Epithelial cell of alveolus of lung (primary cell): ENCODE data around the gene PIK3R2. TPM values are rescaled to one million over a fixed set of nuclear protein-coding genes. Genes with fewer than 3 reads are reported as not detected.

Source experiments
- total RNA-seq: library from RNA; depleted of rRNA; stranded (reverse); fragments of >200 nt; gene quantifications from 2 replicates; pipeline ENCODE4 v1.2.1, GENCODE V29; 2015

Gene PIK3R2
- 20.3 and 35.1 TPM in 2 replicates for total RNA-seq

DNA sequence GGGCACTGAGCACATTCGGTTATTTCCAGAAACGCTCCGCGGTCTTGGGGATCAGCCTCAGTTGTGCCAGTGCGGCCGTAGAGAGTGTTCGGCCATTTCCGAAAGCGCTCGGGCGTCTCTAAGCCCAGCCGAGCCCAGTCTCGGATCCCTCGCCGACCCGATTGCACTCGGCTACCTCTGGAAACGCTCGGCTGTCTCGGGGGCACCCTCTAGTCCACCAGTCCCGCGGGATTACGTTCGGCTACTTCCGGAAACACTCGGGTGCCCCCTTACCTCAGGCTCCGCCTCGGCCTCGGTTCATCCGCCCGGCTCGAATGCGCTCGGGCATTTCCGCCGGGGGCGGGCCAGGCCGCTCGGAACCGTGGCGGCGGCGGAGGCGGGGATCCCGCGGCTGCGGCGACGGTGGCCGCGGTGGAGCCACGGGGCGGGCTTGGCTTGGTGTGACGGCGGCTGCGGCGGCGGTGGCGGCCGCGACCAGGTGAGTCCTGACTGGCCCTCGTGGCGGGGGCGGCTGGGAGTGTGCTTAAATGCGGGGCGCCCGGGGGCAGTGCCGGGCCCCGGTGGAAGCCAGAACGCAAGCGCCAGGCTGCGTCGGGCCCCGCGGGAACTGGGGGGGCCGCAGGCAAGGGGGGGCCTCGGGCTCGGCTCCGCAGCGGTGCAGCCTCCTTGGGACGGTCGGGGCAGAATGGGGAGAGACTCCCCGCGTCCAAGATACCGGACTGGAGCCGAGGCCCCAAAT lies at the start of gene PIK3R2:
Gene PIK3R2, plus strand, starts transcription at position 347 of the 739 bp plus-strand sequence. CDS start 2,717 bp downstream, outside the sequence.

DNA sequence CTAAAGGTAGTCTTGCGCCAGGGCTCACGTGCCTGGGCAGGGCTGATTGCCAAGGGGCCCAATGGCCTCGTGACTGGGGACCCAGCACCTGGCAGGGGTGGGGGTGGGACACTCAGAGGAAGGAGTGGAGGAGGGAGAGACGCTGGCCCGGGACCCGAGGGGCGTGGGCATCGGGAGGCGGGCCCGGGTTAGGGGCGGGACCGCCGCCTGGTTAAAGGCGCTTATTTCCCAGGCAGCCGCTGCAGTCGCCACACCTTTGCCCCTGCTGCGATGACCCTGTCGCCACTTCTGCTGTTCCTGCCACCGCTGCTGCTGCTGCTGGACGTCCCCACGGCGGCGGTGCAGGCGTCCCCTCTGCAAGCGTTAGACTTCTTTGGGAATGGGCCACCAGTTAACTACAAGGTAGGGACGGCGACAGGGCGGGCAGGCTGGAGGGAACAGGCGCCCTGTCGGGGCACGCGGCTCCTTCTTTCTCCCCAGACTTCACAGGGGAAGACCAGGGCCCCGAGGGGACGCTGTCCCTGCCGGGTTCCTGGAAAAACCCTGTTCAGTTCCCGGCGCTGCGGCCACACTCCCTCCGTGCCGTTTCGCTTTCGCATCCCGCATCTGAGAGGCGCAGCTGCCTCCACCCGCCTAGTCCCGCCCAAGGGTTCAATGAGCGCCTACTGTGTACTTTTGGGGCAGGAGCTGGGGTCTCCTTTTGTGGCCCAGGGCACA lies 20.8 kb downstream of the PIK3R2 start, which contains the start of gene IFI30:
Gene IFI30, plus strand, starts transcription at position 242 of the 717 bp plus-strand sequence. Its CDS starts 29 bp downstream, at position 271.

DNA sequence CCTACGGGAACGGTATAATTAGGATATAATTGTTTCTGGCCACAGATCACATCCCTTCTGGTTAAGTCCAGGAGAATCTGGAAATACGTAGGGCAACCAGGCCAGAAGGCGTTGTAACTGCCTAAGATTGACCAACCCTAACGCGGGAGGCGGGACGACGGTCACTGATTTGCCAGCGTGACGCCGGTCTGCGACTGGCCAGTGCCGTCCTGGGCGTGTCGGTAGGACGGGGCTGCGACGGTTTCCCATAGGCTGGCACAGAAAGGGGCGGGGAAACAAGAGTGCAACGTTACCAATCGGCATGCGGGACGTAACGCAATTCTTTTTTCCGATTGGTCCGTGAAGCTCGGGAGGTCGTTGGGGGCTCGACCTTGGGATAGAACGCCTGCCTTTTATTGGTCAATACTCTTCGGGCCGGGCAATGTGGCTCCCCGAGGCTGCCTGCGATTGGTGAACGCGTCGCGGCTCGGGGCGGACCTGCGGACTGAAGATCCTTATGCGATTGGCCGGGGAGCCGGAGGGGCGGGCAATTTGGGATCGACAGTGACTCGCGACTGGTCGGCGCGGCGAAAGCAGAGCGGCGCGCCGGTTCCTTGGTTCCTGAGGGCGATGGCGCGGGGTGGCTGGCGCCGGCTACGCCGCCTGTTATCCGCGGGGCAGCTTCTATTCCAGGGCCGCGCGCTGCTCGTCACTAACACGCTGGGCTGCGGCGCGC lies 39.9 kb downstream of the PIK3R2 start, which contains the start of gene MPV17L2:
Gene MPV17L2, plus strand, starts transcription at position 546 of the 715 bp plus-strand sequence. Its CDS starts 64 bp downstream, at position 610.

DNA sequence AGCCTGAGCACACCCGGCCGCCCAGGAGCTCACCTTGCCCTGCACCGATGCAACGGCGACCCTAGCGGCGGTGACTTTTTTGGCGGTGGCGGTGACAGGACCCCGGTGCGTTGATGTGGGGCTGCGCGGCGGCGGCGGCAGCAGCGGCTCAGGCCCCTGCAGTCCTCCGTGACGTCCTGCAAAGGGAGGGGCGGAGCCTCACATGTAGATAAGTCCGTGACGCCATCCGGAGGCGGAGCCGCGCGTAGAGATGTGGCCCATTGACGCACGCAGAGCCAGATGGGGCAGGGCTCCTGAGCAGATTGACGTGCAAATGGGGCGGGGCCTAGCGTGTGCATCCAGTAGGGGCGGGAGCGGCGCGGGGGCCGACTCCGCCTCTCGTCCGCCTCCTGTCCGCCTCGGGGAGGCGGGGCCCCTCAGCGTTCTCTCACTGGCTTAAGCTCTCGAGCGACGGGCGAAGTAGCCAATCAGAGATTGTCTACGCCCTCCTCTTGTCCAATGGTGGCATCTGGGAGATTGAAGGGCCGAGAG lies 51.0 kb downstream of the PIK3R2 start, which contains the start of gene RAB3A:
Gene RAB3A, minus strand, starts transcription at position 180 of the 531 bp plus-strand sequence. CDS start 1,302 bp downstream, outside the sequence.

Other genes starting within 250 kb of the PIK3R2 start
- gene CCDC124, start 220.1 kb upstream of the PIK3R2 start, total RNA-seq, result 89.5 and 98.8 TPM in 2 replicates
- 0.13 and 1.8 TPM in 2 replicates for gene KCNN1, start 186.1 kb upstream of the PIK3R2 start, total RNA-seq
- 12.9 and 16.9 TPM in 2 replicates for gene ARRDC2, start 145.0 kb upstream of the PIK3R2 start, total RNA-seq
- gene IL12RB1, start 66.2 kb upstream of the PIK3R2 start, total RNA-seq, result not detected in 2 replicates
- 3.5 and 5.9 TPM in 2 replicates for gene MAST3, start 55.4 kb upstream of the PIK3R2 start, total RNA-seq
- 9.3 TPM in 1 of 2 replicates, not detected in the other for gene IFI30, start 20.6 kb downstream of the PIK3R2 start, total RNA-seq
- gene MPV17L2, start 40.1 kb downstream of the PIK3R2 start, total RNA-seq, result 26.7 and 39.2 TPM in 2 replicates
- 1.8 and 14.8 TPM in 2 replicates for gene RAB3A, start 50.9 kb downstream of the PIK3R2 start, total RNA-seq
- 0.78 and 12.9 TPM in 2 replicates for gene PDE4C, start 73.3 kb downstream of the PIK3R2 start, total RNA-seq
- gene IQCN, start 121.3 kb downstream of the PIK3R2 start, total RNA-seq, result 0.13 and 1.6 TPM in 2 replicates
- gene JUND, start 128.5 kb downstream of the PIK3R2 start, total RNA-seq, result 244 and 252 TPM in 2 replicates
- gene LSM4, start 169.9 kb downstream of the PIK3R2 start, total RNA-seq, result 182 and 407 TPM in 2 replicates
- 11.3 and 19.0 TPM in 2 replicates for gene PGPEP1, start 187.4 kb downstream of the PIK3R2 start, total RNA-seq
- 113 and 261 TPM in 2 replicates for gene GDF15, start 233.0 kb downstream of the PIK3R2 start, total RNA-seq
- not detected in 2 replicates for gene LRRC25, start 244.5 kb downstream of the PIK3R2 start, total RNA-seq